HL-60 (cell line): ENCODE measurements around the gene SUSD1.

Experiments
- DNase-seq, 2 experiments: peaks; one replicate each; pipeline ENCODE4 v3.0.0-alpha.2; 2010 to 2020; ENCODE audit warnings: low read depth in 1 of 2, low spot score in 1 of 2
- H3K27ac ChIP-seq: fragments of 250-450 bp; sonication (Bioruptor Pico); replicated peaks from 2 replicates; pipeline ENCODE4 v1.5.1; 2020; ENCODE audit warnings: mild to moderate bottlenecking, moderate library complexity
- H3K27me3 ChIP-seq: fragments of 250-450 bp; sonication (Bioruptor Pico); 2 replicates; pipeline ENCODE4 v1.5.1; 2021; ENCODE audit warnings: mild to moderate bottlenecking, moderate library complexity; ENCODE audit not compliant: insufficient read depth, poor library complexity, severe bottlenecking
- H3K4me3 ChIP-seq: replicated peaks from 2 replicates; pipeline ENCODE4 v1.5.1; 2011; ENCODE audit warnings: mild to moderate bottlenecking, control low read depth, low read length; ENCODE audit not compliant: insufficient read depth
- GABPA ChIP-seq: IDR thresholded peaks from 2 replicates; pipeline ENCODE4 v1.6.1; 2012; ENCODE audit warnings: low read depth
- POLR2AphosphoS5 ChIP-seq: IDR thresholded peaks from 2 replicates; pipeline ENCODE4 v1.6.1; 2012; ENCODE audit warnings: low read depth
- SPI1 ChIP-seq: IDR thresholded peaks from 2 replicates; pipeline ENCODE4 v1.6.1; 2012; ENCODE audit warnings: low read depth, mild to moderate bottlenecking, borderline replicate concordance
- TF ChIP-seq, protein P1 (sequence below): IDR thresholded peaks from one replicate; pipeline ENCODE4 v1.5.1; 2011; ENCODE audit warnings: low read length, control low read depth, inconsistent platforms; ENCODE audit not compliant: insufficient read depth
- TF ChIP-seq, protein P2 (sequence below): IDR thresholded peaks from 2 replicates; pipeline ENCODE4 v1.6.1; 2012; ENCODE audit warnings: low read depth; ENCODE audit not compliant: insufficient replicate concordance

Gene SUSD1

DNA sequence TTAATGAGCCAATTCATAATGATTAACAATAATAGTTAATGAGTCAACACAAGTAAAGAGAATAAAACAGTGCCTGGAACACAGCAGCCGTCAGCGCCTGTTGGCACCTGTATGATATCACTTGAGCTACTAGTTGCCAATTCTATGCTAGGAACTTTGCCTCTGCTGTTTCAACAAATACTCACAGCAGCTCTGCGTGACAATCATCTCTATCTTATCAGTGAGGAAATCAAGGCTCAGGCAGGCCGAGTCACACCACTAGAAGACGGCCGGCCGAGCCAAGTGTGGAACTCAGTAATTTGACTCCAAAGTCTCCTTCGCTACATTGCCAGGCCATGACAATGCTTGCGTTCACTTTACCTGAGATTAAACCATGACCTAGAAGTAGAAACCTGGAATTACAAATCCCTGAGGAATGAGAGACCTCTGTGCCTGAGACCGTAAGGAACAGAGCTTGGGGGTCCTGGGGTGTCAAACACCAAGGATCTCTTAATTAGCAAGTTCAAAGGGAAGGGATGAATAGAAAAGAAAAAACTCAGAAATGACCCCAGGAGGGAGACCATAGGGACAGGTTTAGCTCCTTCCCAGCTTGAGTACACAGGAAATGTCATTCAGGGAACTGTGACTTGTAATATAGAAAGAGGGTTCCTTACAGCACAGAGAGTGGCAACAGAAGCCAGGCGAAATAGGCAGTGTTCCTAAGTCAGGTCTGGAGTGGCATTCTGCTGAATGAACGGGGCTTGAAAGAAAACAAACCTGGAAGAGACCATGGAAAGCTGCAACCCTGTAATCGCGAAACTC, 109.1 kb downstream of the SUSD1 start:
- Histone ChIP-seq H3K27ac (no peak overlapping the region), H3K4me3 (no peak overlapping the region), H3K27me3 (no peaks in the 10 kb centered on the region)
- DNase-seq: no peak
- TF ChIP-seq, protein P1, sequence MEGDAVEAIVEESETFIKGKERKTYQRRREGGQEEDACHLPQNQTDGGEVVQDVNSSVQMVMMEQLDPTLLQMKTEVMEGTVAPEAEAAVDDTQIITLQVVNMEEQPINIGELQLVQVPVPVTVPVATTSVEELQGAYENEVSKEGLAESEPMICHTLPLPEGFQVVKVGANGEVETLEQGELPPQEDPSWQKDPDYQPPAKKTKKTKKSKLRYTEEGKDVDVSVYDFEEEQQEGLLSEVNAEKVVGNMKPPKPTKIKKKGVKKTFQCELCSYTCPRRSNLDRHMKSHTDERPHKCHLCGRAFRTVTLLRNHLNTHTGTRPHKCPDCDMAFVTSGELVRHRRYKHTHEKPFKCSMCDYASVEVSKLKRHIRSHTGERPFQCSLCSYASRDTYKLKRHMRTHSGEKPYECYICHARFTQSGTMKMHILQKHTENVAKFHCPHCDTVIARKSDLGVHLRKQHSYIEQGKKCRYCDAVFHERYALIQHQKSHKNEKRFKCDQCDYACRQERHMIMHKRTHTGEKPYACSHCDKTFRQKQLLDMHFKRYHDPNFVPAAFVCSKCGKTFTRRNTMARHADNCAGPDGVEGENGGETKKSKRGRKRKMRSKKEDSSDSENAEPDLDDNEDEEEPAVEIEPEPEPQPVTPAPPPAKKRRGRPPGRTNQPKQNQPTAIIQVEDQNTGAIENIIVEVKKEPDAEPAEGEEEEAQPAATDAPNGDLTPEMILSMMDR: no peak
- TF ChIP-seq, protein P2, sequence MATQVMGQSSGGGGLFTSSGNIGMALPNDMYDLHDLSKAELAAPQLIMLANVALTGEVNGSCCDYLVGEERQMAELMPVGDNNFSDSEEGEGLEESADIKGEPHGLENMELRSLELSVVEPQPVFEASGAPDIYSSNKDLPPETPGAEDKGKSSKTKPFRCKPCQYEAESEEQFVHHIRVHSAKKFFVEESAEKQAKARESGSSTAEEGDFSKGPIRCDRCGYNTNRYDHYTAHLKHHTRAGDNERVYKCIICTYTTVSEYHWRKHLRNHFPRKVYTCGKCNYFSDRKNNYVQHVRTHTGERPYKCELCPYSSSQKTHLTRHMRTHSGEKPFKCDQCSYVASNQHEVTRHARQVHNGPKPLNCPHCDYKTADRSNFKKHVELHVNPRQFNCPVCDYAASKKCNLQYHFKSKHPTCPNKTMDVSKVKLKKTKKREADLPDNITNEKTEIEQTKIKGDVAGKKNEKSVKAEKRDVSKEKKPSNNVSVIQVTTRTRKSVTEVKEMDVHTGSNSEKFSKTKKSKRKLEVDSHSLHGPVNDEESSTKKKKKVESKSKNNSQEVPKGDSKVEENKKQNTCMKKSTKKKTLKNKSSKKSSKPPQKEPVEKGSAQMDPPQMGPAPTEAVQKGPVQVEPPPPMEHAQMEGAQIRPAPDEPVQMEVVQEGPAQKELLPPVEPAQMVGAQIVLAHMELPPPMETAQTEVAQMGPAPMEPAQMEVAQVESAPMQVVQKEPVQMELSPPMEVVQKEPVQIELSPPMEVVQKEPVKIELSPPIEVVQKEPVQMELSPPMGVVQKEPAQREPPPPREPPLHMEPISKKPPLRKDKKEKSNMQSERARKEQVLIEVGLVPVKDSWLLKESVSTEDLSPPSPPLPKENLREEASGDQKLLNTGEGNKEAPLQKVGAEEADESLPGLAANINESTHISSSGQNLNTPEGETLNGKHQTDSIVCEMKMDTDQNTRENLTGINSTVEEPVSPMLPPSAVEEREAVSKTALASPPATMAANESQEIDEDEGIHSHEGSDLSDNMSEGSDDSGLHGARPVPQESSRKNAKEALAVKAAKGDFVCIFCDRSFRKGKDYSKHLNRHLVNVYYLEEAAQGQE: no peak
- TF ChIP-seq GABPA: no peak
- no peak for TF ChIP-seq SPI1
- no peak for TF ChIP-seq POLR2AphosphoS5

DNA sequence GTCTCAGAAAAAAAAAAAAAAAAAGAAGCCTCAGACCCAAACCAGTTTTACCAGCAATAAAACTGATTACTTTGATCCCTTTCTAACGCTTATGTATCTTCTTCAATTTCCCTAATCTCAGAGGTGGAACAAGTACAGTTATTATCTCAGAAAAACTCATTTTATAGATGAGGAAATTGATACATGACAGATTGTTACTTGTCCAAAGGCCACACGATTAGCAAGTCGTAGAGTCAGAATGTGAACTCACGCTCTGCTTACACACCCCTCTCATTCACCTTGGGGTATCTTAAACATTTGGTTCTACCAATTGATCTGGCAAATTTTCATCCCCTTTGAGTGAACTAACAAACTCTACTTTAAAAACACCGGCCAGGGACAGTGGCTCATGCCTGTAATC, 110.2 kb downstream of the SUSD1 start:
- TF ChIP-seq, protein P1: no peak
- TF ChIP-seq, protein P2: no peak
- TF ChIP-seq GABPA: no peak
- Histone ChIP-seq H3K27ac (no peak overlapping the region), H3K4me3 (no peak overlapping the region), H3K27me3 (no peaks in the 10 kb centered on the region)
- DNase-seq: no peak

DNA sequence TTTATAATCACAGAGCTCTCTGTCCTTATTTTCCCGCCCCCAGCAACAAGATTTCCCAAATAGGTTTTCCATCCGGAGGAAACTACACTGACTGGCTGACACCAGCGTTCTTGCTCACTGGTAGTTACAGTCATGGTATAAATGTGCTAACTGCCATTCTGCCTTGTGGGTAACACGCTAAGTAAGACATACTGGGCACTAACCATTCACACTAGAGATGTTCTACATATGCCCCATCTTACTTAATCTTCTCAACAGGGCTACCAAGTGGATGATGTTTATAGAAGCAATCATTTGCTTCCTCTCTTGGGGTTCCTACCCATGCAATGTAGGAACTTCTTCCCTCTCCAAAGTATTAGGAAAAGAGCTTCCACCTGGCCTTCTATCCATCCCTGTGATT, 111.5 kb downstream of the SUSD1 start:
- no peak for DNase-seq
- Histone ChIP-seq H3K4me3 (no peak overlapping the region), H3K27me3 (no peaks in the 10 kb centered on the region), H3K27ac (no peak overlapping the region)
- no peak for TF ChIP-seq POLR2AphosphoS5
- TF ChIP-seq SPI1: no peak
- TF ChIP-seq, protein P1: no peak
- TF ChIP-seq GABPA: no peak
- TF ChIP-seq, protein P2: no peak
